ENCODE measurements around the gene ALX4.

ALX4 gene

DNA sequence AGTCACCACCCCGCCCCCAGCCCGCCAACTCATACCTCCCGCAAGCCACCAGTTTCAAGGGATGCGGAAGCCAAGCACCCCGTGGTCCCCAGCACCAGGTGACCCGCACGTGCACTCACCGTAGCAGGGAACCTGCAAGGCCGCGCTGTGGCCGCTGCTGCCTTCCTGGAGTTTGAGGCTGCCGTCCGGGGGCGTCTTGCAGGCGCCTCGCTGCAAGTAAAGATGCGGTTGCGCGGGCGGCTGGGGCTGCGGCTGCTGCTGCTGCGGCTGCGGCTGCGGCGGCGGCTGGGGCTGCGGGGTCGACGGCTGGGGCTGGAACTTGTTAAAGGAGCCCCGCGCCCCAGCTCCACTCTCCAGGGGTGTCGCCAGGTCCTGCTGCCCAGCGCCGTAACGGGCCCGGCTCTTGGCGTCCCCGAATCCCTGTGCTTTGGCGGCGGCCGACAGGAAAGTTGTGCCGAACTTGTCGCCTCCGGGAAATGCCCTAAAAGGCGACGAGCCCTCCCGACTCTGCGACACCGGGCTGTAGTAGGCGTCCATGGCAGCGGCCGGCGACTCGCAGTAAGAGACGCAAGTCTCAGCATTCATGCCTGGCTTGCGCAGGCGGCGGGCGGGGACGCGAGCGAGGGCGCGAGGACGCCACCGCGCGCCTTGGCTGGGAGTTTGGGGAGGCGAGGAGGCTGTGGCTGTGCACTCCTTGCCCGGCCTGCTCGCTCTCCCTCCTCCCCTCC lies at the start of gene ALX4:
Gene ALX4 (minus strand): TSS at position 662 of the 728 bp plus-strand sequence. CDS start 77 bp downstream, at position 585.
- DNase-seq: peak; percentile 8 to 24

DNA sequence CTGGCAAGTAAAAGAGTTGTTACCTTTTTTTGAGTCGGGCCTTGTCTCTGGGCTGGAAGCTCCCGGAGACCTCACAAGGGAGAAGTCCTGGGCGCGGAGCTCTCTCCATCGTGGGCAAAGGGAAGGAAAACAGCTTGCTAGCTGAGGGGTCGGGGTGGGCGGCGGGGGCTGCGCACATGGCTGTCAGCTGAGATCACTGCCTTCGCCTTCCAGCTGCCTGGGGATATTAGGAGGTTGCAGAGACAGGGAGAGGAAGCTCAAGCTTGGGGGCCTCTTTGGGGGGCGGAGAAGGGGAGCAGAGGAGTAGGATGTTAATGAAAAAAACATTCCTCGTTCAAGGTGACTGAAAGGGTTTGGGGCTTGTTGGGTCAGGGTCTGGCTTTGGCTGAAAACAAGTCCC lies 49.2 kb upstream of the ALX4 start:
- DNase-seq: no peak

DNA sequence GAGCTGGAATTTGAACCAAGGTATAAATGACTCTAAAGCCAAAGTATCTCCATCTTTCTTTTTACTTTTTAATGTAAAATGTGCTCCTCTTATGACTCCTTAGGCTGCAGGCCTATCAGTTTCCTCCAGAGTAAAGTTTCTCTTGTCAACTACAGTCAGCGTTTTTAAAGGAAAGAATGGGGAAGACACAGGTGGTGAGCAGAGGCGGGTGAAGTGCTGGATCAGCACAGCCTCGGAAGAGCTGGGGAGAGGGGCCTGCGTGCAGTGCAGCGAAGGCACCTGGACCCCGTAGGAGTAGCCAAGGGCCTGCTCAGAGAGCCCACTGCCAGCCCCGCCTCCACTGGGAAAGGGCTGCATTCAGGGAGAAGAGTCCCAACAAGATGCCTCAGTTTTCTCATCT lies 48.8 kb upstream of the ALX4 start:
- DNase-seq: no peak

GRCh38 chr11:44357711-44358110 lies 47.8 kb upstream of the ALX4 start:
- no peak for DNase-seq

DNA sequence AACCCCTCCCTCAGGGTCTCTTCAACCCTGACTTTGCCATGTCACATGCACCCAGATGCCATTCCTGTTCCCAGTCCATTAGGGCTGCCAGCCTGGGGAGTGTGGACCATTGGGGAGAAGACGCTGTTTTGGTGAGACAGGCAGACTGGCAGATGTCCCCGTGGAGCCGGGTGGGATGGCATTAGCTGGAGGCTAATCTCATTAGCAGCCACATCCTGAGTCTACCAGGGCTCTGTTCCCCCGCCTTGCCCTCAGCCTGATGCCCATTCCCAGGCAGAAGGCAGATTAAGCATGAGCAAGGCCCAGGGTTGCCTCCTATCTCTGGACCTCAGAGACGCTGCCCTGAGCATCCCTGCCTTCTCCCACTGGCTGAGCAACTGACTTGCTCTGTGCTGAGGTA lies 46.4 kb upstream of the ALX4 start:
- DNase-seq: no peak

DNA sequence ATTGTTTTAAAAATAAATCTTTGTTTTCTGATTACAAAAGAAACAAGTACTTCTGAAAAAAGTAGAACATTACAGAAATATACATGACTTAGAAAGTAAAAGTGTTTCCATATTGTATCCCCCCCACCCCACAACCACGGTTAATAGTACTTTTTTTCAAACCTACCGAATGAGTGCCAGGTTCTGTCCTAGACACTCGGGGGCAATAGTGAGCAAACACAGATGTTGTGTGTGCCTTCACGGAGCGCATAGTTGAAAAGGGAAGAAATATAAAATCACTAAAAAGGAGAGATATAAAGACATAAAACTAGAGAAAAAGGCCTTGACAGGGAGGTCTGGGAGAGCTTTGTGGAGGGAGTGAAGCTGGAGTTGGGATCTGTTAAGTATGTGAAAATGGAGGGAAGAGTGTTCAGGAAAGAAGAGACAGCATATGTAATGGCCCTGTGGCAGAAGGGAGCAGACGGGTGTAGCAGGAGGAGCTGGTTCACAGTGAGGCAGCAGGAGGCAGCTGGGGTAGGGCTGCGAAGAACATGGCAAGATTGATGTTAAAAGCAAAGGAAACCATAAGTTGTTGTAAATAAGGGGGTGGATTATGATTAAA lies 42.1 kb upstream of the ALX4 start:
- DNase-seq: no peak

DNA sequence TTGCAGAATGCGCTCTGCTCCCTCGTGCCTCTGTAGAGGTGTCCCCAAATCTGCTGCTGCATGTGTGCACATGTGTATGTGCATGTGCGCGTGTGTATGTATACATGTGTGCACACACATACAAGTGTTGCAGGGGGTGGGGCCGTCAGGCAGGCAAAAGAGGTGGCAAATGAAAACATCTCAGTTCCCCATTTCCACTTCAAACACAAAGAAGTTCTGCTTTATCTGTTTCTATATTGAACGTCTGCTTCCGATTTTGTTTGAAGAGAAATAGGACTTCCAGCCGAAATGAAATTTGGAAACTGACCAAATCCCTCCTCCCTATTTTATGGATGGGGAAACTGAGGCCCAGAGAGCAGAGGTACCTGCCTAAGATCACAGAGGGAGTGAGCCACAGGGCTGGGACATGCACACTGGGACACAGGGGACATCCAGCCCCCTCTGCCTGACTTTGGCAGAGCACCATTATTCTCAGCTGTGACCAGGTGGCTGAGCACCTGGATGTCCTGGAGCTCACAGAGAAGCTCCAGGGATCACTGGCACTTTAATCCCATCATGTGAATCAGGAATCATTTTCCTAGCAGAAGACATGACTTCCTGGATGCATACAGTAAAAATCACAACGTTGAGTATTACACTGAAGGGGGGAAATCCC lies 41.2 kb upstream of the ALX4 start:
- no peak for DNase-seq

GRCh38 chr11:44349328-44349727 lies 39.4 kb upstream of the ALX4 start:
- no peak for DNase-seq

GRCh38 chr11:44348721-44349120 lies 38.8 kb upstream of the ALX4 start:
- DNase-seq: no peak

GRCh38 chr11:44348114-44348513 lies 38.2 kb upstream of the ALX4 start:
- no peak for DNase-seq

GRCh38 chr11:44347538-44347937 lies 37.6 kb upstream of the ALX4 start:
- DNase-seq: no peak

- DNase-seq: no peak
Measured at GRCh38 chr11:44346983-44347382, 37.0 kb upstream of the ALX4 start.

GRCh38 chr11:44345781-44346180 lies 35.8 kb upstream of the ALX4 start:
- no peak for DNase-seq

- DNase-seq: no peak
Measured at GRCh38 chr11:44344921-44345320, 35.0 kb upstream of the ALX4 start.

DNA sequence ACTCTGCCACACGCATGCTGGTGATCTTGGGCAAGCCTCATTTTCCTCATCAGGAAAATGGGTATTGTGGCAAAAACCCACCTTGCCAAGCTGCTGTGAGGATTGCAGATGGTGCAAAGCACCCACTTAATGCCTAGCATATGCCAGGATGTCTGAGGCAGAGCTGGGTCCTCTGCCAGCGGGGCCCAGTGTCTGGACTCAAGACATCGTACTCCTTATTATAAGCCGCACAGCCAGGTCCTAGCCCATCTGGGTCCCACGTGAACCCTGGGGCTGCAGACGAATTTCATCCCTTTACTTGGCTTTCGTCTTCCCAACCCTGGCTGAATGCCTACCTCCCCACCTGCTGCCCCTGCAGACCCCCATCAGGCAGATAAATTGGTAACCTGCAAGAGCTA lies 34.5 kb upstream of the ALX4 start:
- no peak for DNase-seq

DNA sequence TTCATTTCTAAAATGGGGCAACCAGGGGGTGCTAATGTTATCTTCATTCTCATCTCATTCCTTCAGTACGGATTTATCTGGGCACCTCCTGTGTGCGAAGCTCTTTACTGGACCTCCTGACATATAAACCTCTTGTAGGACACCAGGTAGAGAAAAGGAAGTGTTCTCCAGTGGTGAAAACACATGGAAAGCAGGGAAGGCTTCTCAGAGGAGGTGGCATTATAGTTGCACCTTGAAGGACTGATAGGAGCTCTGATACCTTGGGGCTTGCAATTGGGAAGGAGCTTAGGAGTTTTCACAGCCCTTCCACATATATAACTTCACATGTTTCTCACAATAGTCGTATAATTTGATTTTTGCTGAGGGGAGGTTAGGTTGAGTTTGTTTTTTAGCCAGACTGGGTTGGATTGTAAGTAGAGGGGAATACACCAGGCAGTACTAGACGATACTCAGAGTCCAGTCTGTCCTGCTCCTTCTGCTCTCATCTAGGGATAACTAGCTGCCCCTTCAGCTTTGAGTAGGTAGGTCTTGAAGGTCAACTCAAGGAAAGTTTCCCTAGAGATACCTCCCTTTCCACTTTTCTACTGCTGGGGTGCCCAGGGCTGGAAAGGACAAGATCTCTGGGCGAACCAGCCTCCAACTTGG lies 34.0 kb upstream of the ALX4 start:
- DNase-seq: no peak

- no peak for DNase-seq
Measured at GRCh38 chr11:44342616-44343015, 32.7 kb upstream of the ALX4 start.

DNA sequence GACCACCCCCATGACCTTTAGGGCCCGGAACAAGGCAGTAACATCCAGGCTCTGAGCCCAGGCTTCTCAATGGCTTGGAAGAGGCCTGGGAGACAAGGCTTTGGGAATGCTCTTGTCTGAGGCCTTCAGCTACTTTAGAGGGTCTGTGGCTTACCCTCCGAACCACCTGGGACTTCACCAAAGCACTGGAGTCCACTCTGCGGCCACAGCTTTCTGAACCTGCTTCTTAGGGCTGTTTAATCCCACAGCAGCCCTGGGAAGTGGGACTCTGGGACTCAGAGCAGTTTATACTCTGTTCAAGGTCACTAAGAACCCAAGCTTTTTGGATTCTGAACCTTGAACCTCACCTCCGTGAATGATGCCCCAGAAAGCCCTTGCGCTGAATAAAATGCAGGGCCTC lies 30.7 kb upstream of the ALX4 start:
- no peak for DNase-seq

DNA sequence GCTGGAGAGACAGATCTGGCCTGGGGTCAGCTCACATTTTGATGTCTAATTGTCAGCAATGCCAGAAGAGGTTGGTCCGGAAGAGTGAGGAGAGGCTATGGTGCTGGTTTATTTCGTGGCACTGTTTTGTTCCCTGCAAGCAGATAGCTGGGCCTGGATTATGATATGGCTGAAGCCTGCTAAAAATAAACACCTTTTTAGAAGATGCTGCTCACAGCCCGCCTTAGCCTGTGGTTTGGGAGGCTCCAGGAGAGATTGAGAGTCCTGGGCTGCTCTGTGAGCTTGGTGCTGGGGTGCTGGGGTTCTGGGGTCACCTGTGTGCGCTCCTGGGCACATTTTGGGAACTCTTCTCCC lies 29.6 kb upstream of the ALX4 start:
- DNase-seq: no peak

DNA sequence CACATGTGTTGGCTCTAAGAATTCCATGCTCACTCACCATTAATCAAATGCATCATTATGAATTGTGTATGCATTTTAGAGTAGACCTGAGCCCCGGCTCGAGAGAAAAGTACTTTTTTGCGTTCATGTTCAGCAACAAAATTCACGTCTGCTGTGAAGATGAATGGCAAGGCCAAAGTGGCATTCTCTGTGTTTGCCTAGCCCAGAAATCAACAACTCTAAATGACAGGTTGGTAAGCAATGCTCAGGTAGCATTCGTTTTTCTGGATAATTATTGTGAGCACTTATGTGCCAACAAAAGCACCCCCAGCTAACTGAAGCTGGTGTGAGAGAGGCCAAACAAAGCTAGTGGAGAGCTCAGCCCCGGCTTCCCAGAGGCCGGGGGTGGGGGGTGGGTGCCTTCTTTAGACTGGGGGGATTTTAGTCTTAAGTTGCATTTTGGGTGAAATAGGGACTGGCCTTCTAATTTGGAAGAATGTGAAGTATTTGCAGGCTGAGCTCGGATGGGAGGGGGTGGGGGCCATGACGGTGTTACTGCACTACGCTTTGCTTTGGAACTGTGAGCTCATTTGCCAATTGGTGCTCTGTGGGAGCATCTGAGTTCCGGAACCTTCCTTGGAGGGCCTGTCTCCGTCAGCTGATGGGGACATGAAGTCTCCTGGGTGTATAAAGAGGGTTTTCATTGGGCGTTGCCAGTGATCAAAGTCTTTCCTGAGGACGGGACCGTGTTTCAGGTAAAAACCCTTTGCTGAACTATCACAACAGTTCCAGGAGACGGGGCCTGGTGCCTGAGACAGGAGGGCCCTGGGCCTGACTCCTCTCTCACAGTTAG lies 29.0 kb upstream of the ALX4 start:
- DNase-seq: no peak

DNA sequence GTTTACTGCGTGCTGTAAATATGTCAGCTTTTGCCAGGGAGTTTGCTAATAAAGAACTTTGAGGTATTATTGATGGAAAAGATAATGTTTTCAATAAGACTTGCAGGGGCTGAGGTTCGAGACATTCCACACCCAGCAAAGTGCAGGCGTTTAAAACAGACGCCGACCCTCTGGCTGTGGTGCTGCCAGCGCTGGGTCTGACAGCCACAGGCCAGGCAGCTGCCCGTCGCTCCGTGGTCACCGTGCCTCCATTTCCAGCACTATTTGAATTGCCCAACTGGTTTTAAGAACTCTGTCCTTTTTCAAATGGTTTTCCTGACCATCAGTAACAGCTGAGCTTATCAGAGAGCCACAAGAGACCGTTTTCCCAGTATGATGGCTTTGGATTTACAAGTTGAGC lies 28.1 kb upstream of the ALX4 start:
- DNase-seq: no peak

- no peak for DNase-seq
Measured at GRCh38 chr11:44335919-44336318, 26.0 kb upstream of the ALX4 start.
